GM23338 (cell line): ENCODE data around the gene STARD8. TPM values are rescaled to one million over a fixed set of nuclear protein-coding genes. Genes with fewer than 3 reads are reported as not detected.

Experiments
- ATAC-seq: fragments of 200-7000 bp; cut with Tn5 transposase; 3 replicates; pipeline ENCODE4 v1.9.1; 2020
- DNase-seq: peaks from one replicate; pipeline ENCODE4 v3.0.0-alpha.2; 2015; ENCODE audit warnings: low spot score
- H2AFZ ChIP-seq: fragments of 200-600 bp; sonication (generic); 2 replicates; pipeline ENCODE4 v1.8.0; 2016; ENCODE audit warnings: antibody characterized with exemption, mild to moderate bottlenecking, moderate library complexity
- H3F3A ChIP-seq: fragments of 200-600 bp; sonication (generic); replicated peaks from 2 replicates; pipeline ENCODE4 v1.8.0; 2017; ENCODE audit warnings: antibody characterized with exemption, mixed run types, low read depth
- H3K27ac ChIP-seq: fragments of 200-600 bp; sonication (generic); 2 replicates; pipeline ENCODE4 v1.6.1; 2016; ENCODE audit warnings: low read depth
- H3K27me3 ChIP-seq: fragments of 200-600 bp; sonication (generic); 2 replicates; pipeline ENCODE4 v1.8.0; 2016; ENCODE audit warnings: mild to moderate bottlenecking, mixed run types, moderate library complexity; ENCODE audit not compliant: insufficient read depth
- H3K36me3 ChIP-seq: fragments of 200-600 bp; sonication (generic); 2 replicates; pipeline ENCODE4 v1.8.0; 2016; ENCODE audit warnings: mild to moderate bottlenecking; ENCODE audit not compliant: insufficient read depth
- H3K4me1 ChIP-seq: fragments of 200-600 bp; sonication (generic); 2 replicates; pipeline ENCODE4 v1.8.0; 2016; ENCODE audit warnings: mild to moderate bottlenecking, moderate library complexity; ENCODE audit not compliant: insufficient read depth
- H3K4me2 ChIP-seq: fragments of 200-600 bp; sonication (generic); 2 replicates; pipeline ENCODE4 v1.7.1; 2017; ENCODE audit warnings: mixed run types
- H3K4me3 ChIP-seq: fragments of 200-600 bp; sonication (generic); 2 replicates; pipeline ENCODE4 v1.6.1; 2016; ENCODE audit warnings: mixed run types
- H3K79me2 ChIP-seq: fragments of 200-600 bp; sonication (generic); replicated peaks from 2 replicates; pipeline ENCODE4 v1.8.0; 2017; ENCODE audit warnings: mild to moderate bottlenecking; ENCODE audit not compliant: insufficient read depth
- H3K9me2 ChIP-seq: fragments of 200-600 bp; sonication (generic); 2 replicates; pipeline ENCODE4 v1.8.0; 2017; ENCODE audit not compliant: insufficient read depth
- H4K20me1 ChIP-seq: fragments of 200-600 bp; sonication (generic); replicated peaks from 2 replicates; pipeline ENCODE4 v1.8.0; 2017; ENCODE audit warnings: mild to moderate bottlenecking; ENCODE audit not compliant: insufficient read depth
- H3K27ac Mint-ChIP-seq: 2 replicates; pipeline ENCODE4 v1.8.0; 2020; ENCODE audit warnings: inconsistent platforms, mild to moderate bottlenecking, moderate library complexity, mixed read lengths
- H3K27me3 Mint-ChIP-seq: 3 replicates; pipeline ENCODE4 v1.8.0; 2022; ENCODE audit warnings: low read depth, mild to moderate bottlenecking, moderate library complexity, mixed read lengths, inconsistent platforms; ENCODE audit not compliant: insufficient read depth, poor library complexity
- H3K36me3 Mint-ChIP-seq: 3 replicates; pipeline ENCODE4 v1.8.0; 2021; ENCODE audit warnings: low read depth, mild to moderate bottlenecking, inconsistent platforms, moderate library complexity, mixed read lengths
- H3K4me1 Mint-ChIP-seq: 3 replicates; pipeline ENCODE4 v1.8.0; 2020; ENCODE audit warnings: mild to moderate bottlenecking, inconsistent platforms, mixed read lengths
- H3K4me3 Mint-ChIP-seq: 3 replicates; pipeline ENCODE4 v1.8.0; 2021; ENCODE audit warnings: moderate library complexity, mild to moderate bottlenecking, inconsistent platforms, mixed read lengths
- H3K9me3 Mint-ChIP-seq: 3 replicates; pipeline ENCODE4 v1.8.0; 2020; ENCODE audit warnings: moderate library complexity, mild to moderate bottlenecking, inconsistent platforms, mixed read lengths
- CREB1 ChIP-seq: fragments of 250-450 bp; sonication (Bioruptor Pico); IDR thresholded peaks from 2 replicates; pipeline ENCODE4 v1.5.0; 2020; ENCODE audit warnings: low read depth, mild to moderate bottlenecking, moderate library complexity
- JUNB ChIP-seq: IDR thresholded peaks from one replicate; pipeline ENCODE4 v1.6.1; 2016; ENCODE audit warnings: antibody characterized with exemption; ENCODE audit not compliant: unreplicated experiment
- NANOG ChIP-seq: IDR thresholded peaks from 2 replicates; pipeline ENCODE4 v1.6.1; 2016; ENCODE audit warnings: antibody characterized with exemption, borderline replicate concordance
- REST ChIP-seq: IDR thresholded peaks from one replicate; pipeline ENCODE4 v1.6.1; 2018; ENCODE audit warnings: antibody characterized with exemption; ENCODE audit not compliant: unreplicated experiment
- ZNF114 ChIP-seq: fragments of 250-450 bp; sonication (Bioruptor Pico); IDR thresholded peaks from 2 replicates; pipeline ENCODE4 v1.5.0; 2020; ENCODE audit warnings: mild to moderate bottlenecking, moderate library complexity
- ZNF331 ChIP-seq: fragments of 250-450 bp; sonication (Bioruptor Pico); IDR thresholded peaks from 2 replicates; pipeline ENCODE4 v1.5.0; 2020; ENCODE audit warnings: low read depth, mild to moderate bottlenecking, moderate library complexity
- ZNF462 ChIP-seq: fragments of 250-450 bp; sonication (Bioruptor Pico); IDR thresholded peaks from 2 replicates; pipeline ENCODE4 v1.5.0; 2020; ENCODE audit warnings: mild to moderate bottlenecking, moderate library complexity
- polyA plus RNA-seq: library from polyadenylated mRNA; unstranded; fragments of >200 nt; fragmentation: Nextera tagmentation; extraction: Ambion mirVana; gene quantifications from 2 replicates; pipeline ENCODE4 v1.2.1, GENCODE V29; 2016
- total RNA-seq: library from RNA; depleted of rRNA; stranded (reverse); fragments of >200 nt; shearing (Covaris generic); gene quantifications from 2 replicates; pipeline ENCODE4 v1.2.3, GENCODE V29; 2014

Gene STARD8
- total and polyA plus RNA-seq, 2 experiments from 2014 or later, result 0.74 to 5.6 TPM

- TF ChIP-seq REST (no peak), ZNF114 (CRISPR knock-in tag) (no peak), ZNF331 (CRISPR knock-in tag) (no peak), CREB1 (CRISPR knock-in tag) (no peak), NANOG (no peak)
Measured at GRCh38 chrX:68634649-68635227, 12.7 kb upstream of the STARD8 start (continued).

GRCh38 chrX:68640661-68641060 lies 6.8 kb upstream of the STARD8 start:
- Histone ChIP-seq H4K20me1 (no peaks in the 10 kb centered on the region), H3K27me3 (no peaks in the 10 kb centered on the region), H3K27ac (no peak overlapping the region), H3K79me2 (no peaks in the 10 kb centered on the region), H3K4me1 (no peaks in the 10 kb centered on the region), H3K4me3 (no peak overlapping the region), H3K4me2 (no peak overlapping the region), H3F3A (no peaks in the 10 kb centered on the region), H3K36me3 (no peaks in the 10 kb centered on the region), H2AFZ (no peak overlapping the region), H3K9me2 (no peaks in the 10 kb centered on the region)
- Mint-ChIP-seq H3K36me3 (no peaks in the 10 kb centered on the region), H3K9me3 (no peaks in the 10 kb centered on the region), H3K4me1 (no peaks in the 10 kb centered on the region), H3K4me3 (no peak overlapping the region), H3K27ac (no peak overlapping the region), H3K27me3 (peaks cover 1% of the 10 kb centered on the region)
- ATAC-seq (no peak), DNase-seq (no peak)
- TF ChIP-seq JUNB, result no peak
- no peak for TF ChIP-seq ZNF462 (CRISPR knock-in tag)
- TF ChIP-seq CREB1 (CRISPR knock-in tag), result no peak
- no peak for TF ChIP-seq REST
- no peak for TF ChIP-seq ZNF114 (CRISPR knock-in tag)
